Measurements from ENCODE around the gene PNRC2.
A peak's percentile ranks its signal among the peaks of the same experiment; 100 is the strongest.

GRCh38 chr1:23979881-23980727 lies 20.5 kb downstream of the PNRC2 start, which contains the start of gene SRSF10:
- TF ChIP-seq ZNF33A (CRISPR knock-in tag; IDR thresholded peaks at IDR 0.05; ENCODE audit: borderline replicate concordance) (no peak), MXI1 (IDR thresholded peaks at IDR 0.05; ENCODE audit: borderline replicate concordance, low read depth, low read length) (peak; percentile 82; the same call in 1 of the 3 replicates), PREB (CRISPR knock-in tag; IDR thresholded peaks at IDR 0.05) (no peak), MAX (IDR thresholded peaks at IDR 0.05) (peak; percentile 89), CTCF (CRISPR knock-in tag; IDR thresholded peaks at IDR 0.05) (peak; percentile 76), ZNF740 (CRISPR knock-in tag; IDR thresholded peaks at IDR 0.05) (peak; percentile 92), EZH2 (conservative IDR thresholded peaks at IDR 0.05; ENCODE audit: low read depth, low read length) (no peak)
